ENCODE measurements around the gene SSR1. TPM values are rescaled to one million over a fixed set of nuclear protein-coding genes. Genes with fewer than 3 reads are reported as not detected.

SSR1 gene
- total and polyA plus RNA-seq, 2 of the 13 experiments (the other 11 are each of a cell fraction or from before 2014, with no cell fraction given), result 203 to 243 TPM

- TF ChIP-seq THRA (CRISPR knock-in tag; IDR thresholded peaks at IDR 0.05; ENCODE audit: borderline replicate concordance) (peak; percentile 39; the same call in 1 of the 2 replicates), TBX3 (IDR thresholded peaks at IDR 0.05; ENCODE audit: borderline replicate concordance) (peak; percentile 71; the same call in 1 of the 2 replicates), ZBTB38 (CRISPR knock-in tag; IDR thresholded peaks at IDR 0.05) (peak; percentile 58; the same call in 1 of the 2 replicates), ISX (CRISPR knock-in tag; conservative IDR thresholded peaks at IDR 0.05) (no peak), FOXO1 (CRISPR knock-in tag; IDR thresholded peaks at IDR 0.05) (no peak), MYC (CRISPR knock-in tag; IDR thresholded peaks at IDR 0.05; ENCODE audit: borderline replicate concordance) (0 out of 2 replicates have a peak, but pooled peaks have one; percentile 0), ZNF354B (CRISPR knock-in tag; IDR thresholded peaks at IDR 0.05) (no peak), ETV5 (CRISPR knock-in tag; IDR thresholded peaks at IDR 0.05; ENCODE audit: borderline replicate concordance) (no peak), DNMT3B (CRISPR knock-in tag; conservative IDR thresholded peaks at IDR 0.05) (no peak), JUN (CRISPR knock-in tag; IDR thresholded peaks at IDR 0.05) (no peak), ZNF101 (CRISPR knock-in tag; IDR thresholded peaks at IDR 0.05; ENCODE audit: borderline replicate concordance, low read depth) (no peak), ZNF329 (CRISPR knock-in tag; IDR thresholded peaks at IDR 0.05; ENCODE audit: low read depth) (no peak), ZNF891 (CRISPR knock-in tag; IDR thresholded peaks at IDR 0.05) (no peak), MAFG (CRISPR knock-in tag; IDR thresholded peaks at IDR 0.05) (no peak), CCDC6 (CRISPR knock-in tag; IDR thresholded peaks at IDR 0.05) (no peak; the same call in 1 of the 2 replicates), ZNF326 (CRISPR knock-in tag; IDR thresholded peaks at IDR 0.05; ENCODE audit: borderline replicate concordance) (no peak), ZNF431 (CRISPR knock-in tag; IDR thresholded peaks at IDR 0.05; ENCODE audit: borderline replicate concordance, low read depth) (0 out of 2 replicates have a peak, but pooled peaks have one; percentile 51), TAF15 (IDR thresholded peaks at IDR 0.05; ENCODE audit: low read depth, low read length, poor library complexity, severe bottlenecking) (no peak), NFKB2 (CRISPR knock-in tag; IDR thresholded peaks at IDR 0.05; ENCODE audit: borderline replicate concordance) (no peak), EP300 (IDR thresholded peaks at IDR 0.05; ENCODE audit: low read depth in 2 of 2, low read length in 2 of 2) (no peak; a peak in 1 of 4 replicates), EP300 (CRISPR knock-in tag; IDR thresholded peaks at IDR 0.05; ENCODE audit: borderline replicate concordance) (no peak)
- TF ChIP-seq, protein P1, sequence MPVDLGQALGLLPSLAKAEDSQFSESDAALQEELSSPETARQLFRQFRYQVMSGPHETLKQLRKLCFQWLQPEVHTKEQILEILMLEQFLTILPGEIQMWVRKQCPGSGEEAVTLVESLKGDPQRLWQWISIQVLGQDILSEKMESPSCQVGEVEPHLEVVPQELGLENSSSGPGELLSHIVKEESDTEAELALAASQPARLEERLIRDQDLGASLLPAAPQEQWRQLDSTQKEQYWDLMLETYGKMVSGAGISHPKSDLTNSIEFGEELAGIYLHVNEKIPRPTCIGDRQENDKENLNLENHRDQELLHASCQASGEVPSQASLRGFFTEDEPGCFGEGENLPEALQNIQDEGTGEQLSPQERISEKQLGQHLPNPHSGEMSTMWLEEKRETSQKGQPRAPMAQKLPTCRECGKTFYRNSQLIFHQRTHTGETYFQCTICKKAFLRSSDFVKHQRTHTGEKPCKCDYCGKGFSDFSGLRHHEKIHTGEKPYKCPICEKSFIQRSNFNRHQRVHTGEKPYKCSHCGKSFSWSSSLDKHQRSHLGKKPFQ (CRISPR knock-in tag; IDR thresholded peaks at IDR 0.05; ENCODE audit: insufficient replicate concordance), result no peak
- TF ChIP-seq, protein P2, sequence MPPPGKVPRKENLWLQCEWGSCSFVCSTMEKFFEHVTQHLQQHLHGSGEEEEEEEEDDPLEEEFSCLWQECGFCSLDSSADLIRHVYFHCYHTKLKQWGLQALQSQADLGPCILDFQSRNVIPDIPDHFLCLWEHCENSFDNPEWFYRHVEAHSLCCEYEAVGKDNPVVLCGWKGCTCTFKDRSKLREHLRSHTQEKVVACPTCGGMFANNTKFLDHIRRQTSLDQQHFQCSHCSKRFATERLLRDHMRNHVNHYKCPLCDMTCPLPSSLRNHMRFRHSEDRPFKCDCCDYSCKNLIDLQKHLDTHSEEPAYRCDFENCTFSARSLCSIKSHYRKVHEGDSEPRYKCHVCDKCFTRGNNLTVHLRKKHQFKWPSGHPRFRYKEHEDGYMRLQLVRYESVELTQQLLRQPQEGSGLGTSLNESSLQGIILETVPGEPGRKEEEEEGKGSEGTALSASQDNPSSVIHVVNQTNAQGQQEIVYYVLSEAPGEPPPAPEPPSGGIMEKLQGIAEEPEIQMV (CRISPR knock-in tag; IDR thresholded peaks at IDR 0.05; ENCODE audit: low read depth), result no peak
- TF ChIP-seq, protein P3, sequence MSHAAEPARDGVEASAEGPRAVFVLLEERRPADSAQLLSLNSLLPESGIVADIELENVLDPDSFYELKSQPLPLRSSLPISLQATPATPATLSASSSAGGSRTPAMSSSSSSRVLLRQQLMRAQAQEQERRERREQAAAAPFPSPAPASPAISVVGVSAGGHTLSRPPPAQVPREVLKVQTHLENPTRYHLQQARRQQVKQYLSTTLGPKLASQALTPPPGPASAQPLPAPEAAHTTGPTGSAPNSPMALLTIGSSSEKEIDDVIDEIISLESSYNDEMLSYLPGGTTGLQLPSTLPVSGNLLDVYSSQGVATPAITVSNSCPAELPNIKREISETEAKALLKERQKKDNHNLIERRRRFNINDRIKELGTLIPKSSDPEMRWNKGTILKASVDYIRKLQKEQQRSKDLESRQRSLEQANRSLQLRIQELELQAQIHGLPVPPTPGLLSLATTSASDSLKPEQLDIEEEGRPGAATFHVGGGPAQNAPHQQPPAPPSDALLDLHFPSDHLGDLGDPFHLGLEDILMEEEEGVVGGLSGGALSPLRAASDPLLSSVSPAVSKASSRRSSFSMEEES (CRISPR knock-in tag; IDR thresholded peaks at IDR 0.05), result peak; percentile 54; the same call in 1 of the 2 replicates
Observed at GRCh38 chr6:7239590-7239948, 73.4 kb downstream of the SSR1 start (continued).
